HEK293T (cell line): ENCODE measurements around the gene TRAPPC10.

Experiments
- CTCF ChIA-PET: fragments of 350-600 bp; formaldehyde crosslinking; extraction: SDS; loops from one replicate; lab custom pipeline; 2021; ENCODE audit warnings: antibody characterized with exemption, inconsistent platforms; lab: Yijun Ruan, JAX
- POLR2A ChIA-PET: fragments of 350-600 bp; formaldehyde crosslinking; extraction: SDS; loops from one replicate; lab custom pipeline; 2020; ENCODE audit warnings: antibody characterized with exemption, inconsistent platforms; lab: Yijun Ruan, JAX
- DNase-seq: peaks from one replicate; pipeline ENCODE4 v3.0.0; 2012; ENCODE audit warnings: mixed read lengths; ENCODE audit errors: extremely low spot score
- ARNT ChIP-seq: fragments of 450-650 bp; IDR thresholded peaks from 2 replicates; pipeline ENCODE4 v1.6.1; 2017; ENCODE audit warnings: mild to moderate bottlenecking
- BHLHE40 ChIP-seq: fragments of 450-650 bp; IDR thresholded peaks from 2 replicates; pipeline ENCODE4 v1.6.1; 2016; ENCODE audit warnings: mild to moderate bottlenecking, moderate library complexity, borderline replicate concordance
- CTBP1 ChIP-seq: fragments of 450-650 bp; IDR thresholded peaks from 2 replicates; pipeline ENCODE4 v1.6.1; 2016; ENCODE audit warnings: borderline replicate concordance
- ELF4 ChIP-seq: fragments of 450-650 bp; IDR thresholded peaks from 2 replicates; pipeline ENCODE4 v1.6.1; 2017; ENCODE audit warnings: antibody characterized with exemption
- FOXA1 ChIP-seq: fragments of 450-650 bp; IDR thresholded peaks from 2 replicates; pipeline ENCODE4 v1.6.1; 2016; ENCODE audit warnings: mild to moderate bottlenecking
- FOXK2 ChIP-seq: fragments of 450-650 bp; IDR thresholded peaks from 2 replicates; pipeline ENCODE4 v1.6.1; 2016; ENCODE audit warnings: mild to moderate bottlenecking
- FOXM1 ChIP-seq: fragments of 450-650 bp; IDR thresholded peaks from 2 replicates; pipeline ENCODE4 v1.6.1; 2017; ENCODE audit warnings: mild to moderate bottlenecking, borderline replicate concordance
- HDGF ChIP-seq: fragments of 450-650 bp; IDR thresholded peaks from 2 replicates; pipeline ENCODE4 v1.6.1; 2017; ENCODE audit warnings: antibody characterized with exemption, borderline replicate concordance
- L3MBTL2 ChIP-seq: fragments of 450-650 bp; conservative IDR thresholded peaks from 2 replicates; pipeline ENCODE4 v1.6.1; 2016; ENCODE audit warnings: mild to moderate bottlenecking
- LEF1 ChIP-seq: fragments of 450-650 bp; IDR thresholded peaks from 2 replicates; pipeline ENCODE4 v1.6.1; 2017; ENCODE audit warnings: mild to moderate bottlenecking, borderline replicate concordance
- NFRKB ChIP-seq: fragments of 450-650 bp; IDR thresholded peaks from 2 replicates; pipeline ENCODE4 v1.6.1; 2016; ENCODE audit warnings: mild to moderate bottlenecking, moderate library complexity
- PKNOX1 ChIP-seq: fragments of 450-650 bp; IDR thresholded peaks from 2 replicates; pipeline ENCODE4 v1.6.1; 2016
- SP1 ChIP-seq: fragments of 450-650 bp; IDR thresholded peaks from 2 replicates; pipeline ENCODE4 v1.6.1; 2017
- SUZ12 ChIP-seq: fragments of 450-650 bp; IDR thresholded peaks from 2 replicates; pipeline ENCODE4 v1.6.1; 2016; ENCODE audit warnings: mild to moderate bottlenecking
- TARDBP ChIP-seq: fragments of 450-650 bp; IDR thresholded peaks from 2 replicates; pipeline ENCODE4 v1.6.1; 2016
- ZNF384 ChIP-seq: fragments of 450-650 bp; IDR thresholded peaks from 2 replicates; pipeline ENCODE4 v1.6.1; 2016

Gene TRAPPC10

GRCh38 chr21:44039828-44040227 lies 27.7 kb downstream of the TRAPPC10 start:
- ChIA-PET CTCF (no interaction called here), POLR2A (no interaction called here)
- DNase-seq: no peak
- TF ChIP-seq ELF4: no peak
- TF ChIP-seq FOXA1: no peak
- TF ChIP-seq L3MBTL2: no peak
- TF ChIP-seq FOXK2: no peak
- no peak for TF ChIP-seq LEF1
- no peak for TF ChIP-seq NFRKB
- no peak for TF ChIP-seq PKNOX1
- TF ChIP-seq ARNT: no peak
- no peak for TF ChIP-seq FOXM1
- TF ChIP-seq ZNF384: no peak
- no peak for TF ChIP-seq CTBP1
- no peak for TF ChIP-seq BHLHE40

- TF ChIP-seq ZNF384 (no peak), SP1 (no peak), HDGF (no peak), TARDBP (no peak), LEF1 (no peak)
- DNase-seq: no peak
- ChIA-PET CTCF (no interaction called here), POLR2A (no interaction called here)
These were observed 31.5 kb downstream of the TRAPPC10 start for GRCh38 chr21:44043613-44044012.

DNA sequence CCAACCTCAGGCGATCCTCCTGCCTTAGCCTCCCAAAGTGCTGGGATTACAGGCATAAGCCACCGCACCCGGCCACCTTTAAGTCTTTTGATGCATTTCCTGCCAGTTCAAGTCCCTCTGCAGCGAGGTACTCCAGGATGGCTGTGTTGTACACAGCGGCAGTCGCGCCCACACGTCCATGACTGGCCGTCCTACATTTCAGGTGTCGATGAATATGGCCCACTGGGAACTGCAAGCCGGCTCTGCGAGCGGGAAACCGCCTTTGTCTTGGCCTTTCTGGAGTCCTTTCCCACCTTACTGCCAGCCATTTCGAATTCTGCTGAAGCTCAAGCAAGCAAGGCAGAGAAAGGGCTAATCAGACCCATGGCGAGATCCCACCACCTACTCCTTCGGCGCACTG lies 34.6 kb downstream of the TRAPPC10 start:
- ChIA-PET POLR2A (no interaction called here), CTCF (no interaction called here)
- TF ChIP-seq ZNF384 (no peak), LEF1 (no peak), HDGF (no peak), L3MBTL2 (no peak), ELF4 (no peak), CTBP1 (no peak), NFRKB (no peak), FOXA1 (no peak), FOXK2 (no peak), TARDBP (no peak), ARNT (no peak), BHLHE40 (no peak), FOXM1 (no peak), PKNOX1 (no peak), SP1 (no peak), SUZ12 (no peak)
- DNase-seq: no peak

GRCh38 chr21:44047996-44048560 lies 36.0 kb downstream of the TRAPPC10 start:
- CTCF ChIA-PET: interaction anchor here (0.6 kb wide), 1 partner anchor 110 kb away, joined by 9 read pairs; no protein-coding TSS in a partner anchor
- TF ChIP-seq SP1 (no peak), ZNF384 (no peak), HDGF (no peak)

DNA sequence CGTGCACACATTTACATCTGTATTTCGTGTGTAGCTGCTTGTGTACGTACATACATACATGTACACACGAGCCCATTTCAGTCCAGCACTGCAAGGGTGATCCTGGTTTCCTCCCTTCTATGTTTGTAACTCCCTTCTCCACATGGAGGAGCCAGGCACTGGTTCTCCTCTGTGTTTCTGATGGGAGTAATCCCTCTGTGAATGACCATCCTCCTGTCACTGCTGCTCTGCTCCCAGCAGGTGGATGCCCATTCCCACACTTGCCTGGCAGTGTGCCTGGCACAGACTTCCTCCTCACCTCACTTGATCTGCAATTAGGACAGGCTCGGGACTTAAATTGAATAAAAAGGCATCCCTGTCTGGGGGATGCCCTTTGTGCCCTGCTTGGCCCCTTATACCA lies 37.1 kb downstream of the TRAPPC10 start:
- CTCF ChIA-PET: no interaction called here

More at GRCh38 chr21:44047996-44048560, 36.0 kb downstream of the TRAPPC10 start:
- DNase-seq: no peak
- POLR2A ChIA-PET: no interaction called here

GRCh38 chr21:44049606-44050005 lies 37.5 kb downstream of the TRAPPC10 start:
- DNase-seq: no peak
- POLR2A ChIA-PET: no interaction called here
- CTCF ChIA-PET: no interaction called here

More for the DNA sequence above, 37.1 kb downstream of the TRAPPC10 start:
- POLR2A ChIA-PET: no interaction called here
- TF ChIP-seq SUZ12 (no peak), SP1 (no peak), FOXK2 (no peak)
- DNase-seq: no peak

More at GRCh38 chr21:44049606-44050005, 37.5 kb downstream of the TRAPPC10 start:
- no peak for TF ChIP-seq LEF1
- no peak for TF ChIP-seq FOXK2
- TF ChIP-seq NFRKB: no peak
- TF ChIP-seq FOXA1: no peak
- no peak for TF ChIP-seq FOXM1
- no peak for TF ChIP-seq SUZ12
- TF ChIP-seq ARNT: no peak
- TF ChIP-seq ELF4: no peak
- no peak for TF ChIP-seq PKNOX1
- no peak for TF ChIP-seq TARDBP
- TF ChIP-seq BHLHE40: no peak
- TF ChIP-seq SP1: no peak
- TF ChIP-seq L3MBTL2: no peak
- no peak for TF ChIP-seq CTBP1
- TF ChIP-seq HDGF: no peak
- no peak for TF ChIP-seq ZNF384
